ENCODE data around the gene CA11.

DNA sequence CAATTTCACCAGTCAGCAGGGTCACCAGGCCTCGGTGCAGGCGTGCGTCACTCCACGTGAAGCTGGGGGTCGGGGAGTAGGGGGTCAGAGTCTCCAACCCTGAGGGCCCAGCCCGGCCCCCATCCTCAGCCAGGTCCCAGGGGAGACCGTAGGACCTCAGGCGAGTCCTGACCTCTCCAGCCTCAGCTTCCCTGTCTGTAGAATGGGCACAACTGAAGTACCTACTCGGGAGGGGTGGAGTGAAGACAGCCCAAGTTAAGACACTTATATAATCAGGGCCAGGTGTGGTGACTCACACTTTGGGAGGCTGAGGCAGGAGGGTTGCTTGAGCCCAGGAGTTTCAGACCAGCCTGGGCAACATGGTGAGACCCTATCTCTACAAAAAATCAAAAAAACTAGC is 42.1 kb downstream of the CA11 start:
- TF ChIP-seq, protein P1, sequence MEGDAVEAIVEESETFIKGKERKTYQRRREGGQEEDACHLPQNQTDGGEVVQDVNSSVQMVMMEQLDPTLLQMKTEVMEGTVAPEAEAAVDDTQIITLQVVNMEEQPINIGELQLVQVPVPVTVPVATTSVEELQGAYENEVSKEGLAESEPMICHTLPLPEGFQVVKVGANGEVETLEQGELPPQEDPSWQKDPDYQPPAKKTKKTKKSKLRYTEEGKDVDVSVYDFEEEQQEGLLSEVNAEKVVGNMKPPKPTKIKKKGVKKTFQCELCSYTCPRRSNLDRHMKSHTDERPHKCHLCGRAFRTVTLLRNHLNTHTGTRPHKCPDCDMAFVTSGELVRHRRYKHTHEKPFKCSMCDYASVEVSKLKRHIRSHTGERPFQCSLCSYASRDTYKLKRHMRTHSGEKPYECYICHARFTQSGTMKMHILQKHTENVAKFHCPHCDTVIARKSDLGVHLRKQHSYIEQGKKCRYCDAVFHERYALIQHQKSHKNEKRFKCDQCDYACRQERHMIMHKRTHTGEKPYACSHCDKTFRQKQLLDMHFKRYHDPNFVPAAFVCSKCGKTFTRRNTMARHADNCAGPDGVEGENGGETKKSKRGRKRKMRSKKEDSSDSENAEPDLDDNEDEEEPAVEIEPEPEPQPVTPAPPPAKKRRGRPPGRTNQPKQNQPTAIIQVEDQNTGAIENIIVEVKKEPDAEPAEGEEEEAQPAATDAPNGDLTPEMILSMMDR (IDR thresholded peaks at IDR 0.05), result no peak
- TF ChIP-seq, protein P2, sequence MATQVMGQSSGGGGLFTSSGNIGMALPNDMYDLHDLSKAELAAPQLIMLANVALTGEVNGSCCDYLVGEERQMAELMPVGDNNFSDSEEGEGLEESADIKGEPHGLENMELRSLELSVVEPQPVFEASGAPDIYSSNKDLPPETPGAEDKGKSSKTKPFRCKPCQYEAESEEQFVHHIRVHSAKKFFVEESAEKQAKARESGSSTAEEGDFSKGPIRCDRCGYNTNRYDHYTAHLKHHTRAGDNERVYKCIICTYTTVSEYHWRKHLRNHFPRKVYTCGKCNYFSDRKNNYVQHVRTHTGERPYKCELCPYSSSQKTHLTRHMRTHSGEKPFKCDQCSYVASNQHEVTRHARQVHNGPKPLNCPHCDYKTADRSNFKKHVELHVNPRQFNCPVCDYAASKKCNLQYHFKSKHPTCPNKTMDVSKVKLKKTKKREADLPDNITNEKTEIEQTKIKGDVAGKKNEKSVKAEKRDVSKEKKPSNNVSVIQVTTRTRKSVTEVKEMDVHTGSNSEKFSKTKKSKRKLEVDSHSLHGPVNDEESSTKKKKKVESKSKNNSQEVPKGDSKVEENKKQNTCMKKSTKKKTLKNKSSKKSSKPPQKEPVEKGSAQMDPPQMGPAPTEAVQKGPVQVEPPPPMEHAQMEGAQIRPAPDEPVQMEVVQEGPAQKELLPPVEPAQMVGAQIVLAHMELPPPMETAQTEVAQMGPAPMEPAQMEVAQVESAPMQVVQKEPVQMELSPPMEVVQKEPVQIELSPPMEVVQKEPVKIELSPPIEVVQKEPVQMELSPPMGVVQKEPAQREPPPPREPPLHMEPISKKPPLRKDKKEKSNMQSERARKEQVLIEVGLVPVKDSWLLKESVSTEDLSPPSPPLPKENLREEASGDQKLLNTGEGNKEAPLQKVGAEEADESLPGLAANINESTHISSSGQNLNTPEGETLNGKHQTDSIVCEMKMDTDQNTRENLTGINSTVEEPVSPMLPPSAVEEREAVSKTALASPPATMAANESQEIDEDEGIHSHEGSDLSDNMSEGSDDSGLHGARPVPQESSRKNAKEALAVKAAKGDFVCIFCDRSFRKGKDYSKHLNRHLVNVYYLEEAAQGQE (IDR thresholded peaks at IDR 0.05; ENCODE audit: insufficient read depth in 1 of 2, low read depth in 2 of 2, low read length in 1 of 2), result no peak
